H1 (cell line): ENCODE measurements around the gene TMEM163. TPM values are rescaled to one million over a fixed set of nuclear protein-coding genes. Genes with fewer than 3 reads are reported as not detected.

Source experiments
- CTCF ChIA-PET: fragments of 300-600 bp; sonication (Branson Sonifier 250); formaldehyde crosslinking; loops from one replicate; lab custom pipeline; 2021; ENCODE audit not compliant: partially characterized antibody; lab: Charles Lee
- POLR2A ChIA-PET: fragments of 300-600 bp; sonication (Branson Sonifier 250); formaldehyde crosslinking; loops from one replicate; lab custom pipeline; 2021; ENCODE audit warnings: inconsistent platforms; ENCODE audit not compliant: partially characterized antibody; lab: Charles Lee
- DNase-seq, 2 experiments: peaks; one replicate each; pipeline versions ENCODE4 v3.0.0 to v3.0.0-alpha.2; 2010 to 2022; ENCODE audit warnings: low spot score in 2 of 2, low read depth in 1 of 2, mixed read lengths in 1 of 2
- FAIRE-seq: peaks from 2 replicates; lab custom pipeline; 2011; peaks lifted over from hg19 to GRCh38; lab: Jason Lieb, UNC
- H2AFZ ChIP-seq: 2 replicates; pipeline ENCODE4 v1.8.1; 2012; ENCODE audit warnings: low read length, inconsistent platforms
- H2AK5ac ChIP-seq: 2 replicates; pipeline ENCODE4 v1.6.1; 2013; ENCODE audit warnings: low read depth, low read length
- H2BK120ac ChIP-seq: replicated peaks from 2 replicates; pipeline ENCODE3; 2013; ENCODE audit warnings: low read depth, low read length, inconsistent platforms
- H2BK12ac ChIP-seq: 2 replicates; pipeline ENCODE4 v1.6.1; 2013; ENCODE audit warnings: low read depth, low read length
- H2BK15ac ChIP-seq: 2 replicates; pipeline ENCODE4 v1.6.1; 2013; ENCODE audit warnings: low read length
- H2BK20ac ChIP-seq: 2 replicates; pipeline ENCODE4 v1.6.1; 2013; ENCODE audit warnings: low read length
- H2BK5ac ChIP-seq: 2 replicates; pipeline ENCODE4 v1.6.1; 2013; ENCODE audit warnings: low read depth, low read length
- H3K14ac ChIP-seq: 2 replicates; pipeline ENCODE4 v1.6.1; 2013; ENCODE audit warnings: inconsistent platforms; ENCODE audit not compliant: insufficient read length
- H3K18ac ChIP-seq: 2 replicates; pipeline ENCODE4 v1.6.1; 2013; ENCODE audit warnings: low read length; ENCODE audit errors: extremely low read depth
- H3K23ac ChIP-seq: 2 replicates; pipeline ENCODE4 v1.6.1; 2013; ENCODE audit warnings: inconsistent platforms; ENCODE audit not compliant: insufficient read length
- H3K23me2 ChIP-seq: 2 replicates; pipeline ENCODE4 v1.6.1; 2013; ENCODE audit warnings: low read depth, low read length
- H3K27ac ChIP-seq: 2 replicates; pipeline ENCODE4 v1.6.1; 2011; ENCODE audit warnings: low read depth, low read length, inconsistent platforms
- H3K27me3 ChIP-seq, 4 experiments: replicated peaks in 1 of 4; 1 replicate in 1 of 4; 2 replicates in 3 of 4; pipeline versions ENCODE4 v1.6.1 to v1.8.1; 2011 to 2013; ENCODE audit warnings: low read length in 3 of 4, mild to moderate bottlenecking in 3 of 4, inconsistent platforms in 2 of 4, mixed read lengths in 2 of 4, moderate library complexity in 1 of 4; ENCODE audit not compliant: control insufficient read depth in 3 of 4, insufficient read depth in 3 of 4; ENCODE audit errors: extremely low read depth in 1 of 4
- H3K36me3 ChIP-seq, 4 experiments: 2 replicates each; pipeline versions ENCODE4 v1.6.1 to v1.8.1; 2011 to 2013; ENCODE audit warnings: mild to moderate bottlenecking in 4 of 4, low read length in 3 of 4, moderate library complexity in 2 of 4, control low read depth in 1 of 4, inconsistent platforms in 1 of 4; ENCODE audit not compliant: insufficient read depth in 4 of 4, control insufficient read depth in 2 of 4
- H3K4ac ChIP-seq: replicated peaks from 2 replicates; pipeline ENCODE3; 2013; ENCODE audit warnings: low read length, low read depth, mixed read lengths, inconsistent platforms; ENCODE audit not compliant: insufficient read length
- H3K4me1 ChIP-seq, 4 experiments: replicated peaks in 1 of 4; 1 replicate in 1 of 4; 2 replicates in 3 of 4; pipeline versions ENCODE4 v1.6.1 to v1.8.1; 2011 to 2013; ENCODE audit warnings: low read length in 3 of 4, inconsistent platforms in 2 of 4, mixed read lengths in 1 of 4; ENCODE audit not compliant: insufficient read depth in 4 of 4, control insufficient read depth in 3 of 4
- H3K4me2 ChIP-seq, 2 experiments: 2 replicates each; pipeline versions ENCODE4 v1.6.1 to v1.8.1; 2011 to 2013; ENCODE audit warnings: low read depth in 2 of 2, low read length in 2 of 2, control low read depth in 1 of 2, inconsistent platforms in 1 of 2, mild to moderate bottlenecking in 1 of 2; ENCODE audit not compliant: insufficient read depth in 1 of 2
- H3K4me3 ChIP-seq, 4 experiments: fragments of 200-600, 300-600 bp in 1 of 4; sonication (generic), shearing (Covaris generic), sonication (Bioruptor Twin) in 1 of 4; 2 replicates each; pipeline versions ENCODE4 v1.5.1 to v1.8.1; 2011 to 2016; ENCODE audit warnings: low read length in 4 of 4, low read depth in 3 of 4, control low read depth in 2 of 4, inconsistent platforms in 2 of 4, mild to moderate bottlenecking in 2 of 4, mixed read lengths in 1 of 4, moderate library complexity in 1 of 4; ENCODE audit not compliant: insufficient read depth in 2 of 4; ENCODE audit errors: extremely low read depth in 1 of 4
- H3K56ac ChIP-seq: replicated peaks from 2 replicates; pipeline ENCODE3; 2013; ENCODE audit warnings: low read depth, mild to moderate bottlenecking, mixed read lengths, low read length, inconsistent platforms; ENCODE audit not compliant: insufficient read length
- H3K79me1 ChIP-seq: 2 replicates; pipeline ENCODE4 v1.6.1; 2013; ENCODE audit warnings: low read depth, low read length, control low read depth
- H3K79me2 ChIP-seq, 2 experiments: 2 replicates each; pipeline versions ENCODE4 v1.6.1 to v1.8.1; 2012 to 2013; ENCODE audit warnings: low read length in 2 of 2, mild to moderate bottlenecking in 2 of 2, inconsistent platforms in 1 of 2; ENCODE audit not compliant: insufficient read depth in 2 of 2, control insufficient read depth in 1 of 2
- H3K9ac ChIP-seq, 4 experiments: replicated peaks in 1 of 4; 1 replicate in 1 of 4; 2 replicates in 3 of 4; pipeline versions ENCODE4 v1.6.1 to v1.8.1; 2011 to 2013; ENCODE audit warnings: low read depth in 3 of 4, low read length in 3 of 4, control low read depth in 2 of 4, mild to moderate bottlenecking in 2 of 4, moderate library complexity in 2 of 4, inconsistent platforms in 1 of 4; ENCODE audit errors: extremely low read depth in 1 of 4
- H3K9me3 ChIP-seq, 2 experiments: 2 replicates each; pipeline versions ENCODE4 v1.6.1 to v1.8.1; 2012 to 2013; ENCODE audit warnings: mild to moderate bottlenecking in 2 of 2, moderate library complexity in 2 of 2, control low read depth in 1 of 2, inconsistent platforms in 1 of 2, low read depth in 1 of 2, low read length in 1 of 2, mixed read lengths in 1 of 2; ENCODE audit not compliant: insufficient read depth in 2 of 2
- H4K20me1 ChIP-seq, 2 experiments: replicated peaks in 1 of 2; 2 replicates each; pipeline versions ENCODE3 to v1.8.1; 2011 to 2013; ENCODE audit warnings: inconsistent platforms in 2 of 2, low read length in 2 of 2, mild to moderate bottlenecking in 1 of 2; ENCODE audit not compliant: insufficient read depth in 2 of 2, control insufficient read depth in 1 of 2
- H4K5ac ChIP-seq: 2 replicates; pipeline ENCODE4 v1.6.1; 2013; ENCODE audit warnings: low read length, low read depth, mixed read lengths, inconsistent platforms; ENCODE audit not compliant: insufficient read length
- H4K8ac ChIP-seq: 2 replicates; pipeline ENCODE4 v1.8.0; 2013; ENCODE audit warnings: mild to moderate bottlenecking, moderate library complexity, low read length, inconsistent platforms; ENCODE audit not compliant: insufficient read depth; ENCODE audit errors: extremely low read depth
- H4K91ac ChIP-seq: replicated peaks from 2 replicates; pipeline ENCODE3; 2013; ENCODE audit warnings: low read length, mixed read lengths, inconsistent platforms; ENCODE audit not compliant: insufficient read length
- BCL11A ChIP-seq, 2 experiments: IDR thresholded peaks; one replicate each; pipeline ENCODE4 v1.6.1; 2011; ENCODE audit warnings: low read depth in 2 of 2, low read length in 2 of 2, mild to moderate bottlenecking in 2 of 2
- CTCF ChIP-seq, 3 experiments: IDR thresholded peaks; 1 replicate in 2 of 3; 2 replicates in 1 of 3; pipeline versions ENCODE4 v1.5.1 to v1.6.1; 2011; ENCODE audit warnings: low read length in 3 of 3, mild to moderate bottlenecking in 3 of 3, inconsistent platforms in 2 of 3, low read depth in 1 of 3, moderate library complexity in 1 of 3; ENCODE audit not compliant: insufficient read depth in 1 of 3; ENCODE audit errors: control extremely low read depth in 1 of 3
- E2F6 ChIP-seq: IDR thresholded peaks from 2 replicates; pipeline ENCODE4 v1.6.1; 2012; ENCODE audit warnings: inconsistent platforms
- EP300 ChIP-seq, 2 experiments: IDR thresholded peaks; 1 replicate in 1 of 2; 2 replicates in 1 of 2; pipeline ENCODE4 v1.6.1; 2011 to 2012; ENCODE audit warnings: low read depth in 2 of 2, low read length in 2 of 2, mild to moderate bottlenecking in 2 of 2, borderline replicate concordance in 1 of 2, inconsistent platforms in 1 of 2, moderate library complexity in 1 of 2
- FOSL1 ChIP-seq: IDR thresholded peaks from 2 replicates; pipeline ENCODE4 v1.6.1; 2011; ENCODE audit warnings: mild to moderate bottlenecking, low read depth, low read length, moderate library complexity; ENCODE audit not compliant: insufficient read depth
- GTF2F1 ChIP-seq: IDR thresholded peaks from 2 replicates; pipeline ENCODE4 v1.6.1; 2012; ENCODE audit warnings: low read depth, low read length, improper control_type of control experiment, borderline replicate concordance
- SIX5 ChIP-seq: IDR thresholded peaks from 2 replicates; pipeline ENCODE4 v1.6.1; 2011; ENCODE audit warnings: mild to moderate bottlenecking, low read depth, low read length
- TAF7 ChIP-seq: optimal IDR thresholded peaks from 2 replicates; pipeline ENCODE3; 2011; ENCODE audit warnings: low read depth, mild to moderate bottlenecking, inconsistent platforms, low read length, moderate library complexity, borderline replicate concordance
- YY1 ChIP-seq: IDR thresholded peaks from 2 replicates; pipeline ENCODE4 v1.6.1; 2011; ENCODE audit warnings: low read depth, mild to moderate bottlenecking, low read length
- WGBS, 2 experiments: shearing (Covaris generic) in 1 of 2; methylation state at CpG; one replicate each; pipeline versions ENCODE4 v1.1.6 to v1.1.7; 2013 to 2015; ENCODE audit warnings: low lambda C conversion rate in 2 of 2, mixed read lengths in 2 of 2, inconsistent platforms in 1 of 2, low coverage in 1 of 2, missing lambda C conversion rate in 1 of 2; ENCODE audit not compliant: insufficient replicate concordance in 2 of 2, insufficient coverage in 1 of 2, insufficient read length in 1 of 2; ENCODE audit errors: extremely low coverage in 1 of 2, missing lambda C conversion rate in 1 of 2; 5-methylcytosine and 5-hydroxymethylcytosine counted together
- polyA plus RNA-seq, 7 experiments: library from polyadenylated mRNA; depleted of rRNA in 3 of 7; stranded (reverse) in 5 of 7; unstranded in 2 of 7; fragments of >200 nt in 5 of 7; fragments of 200-250 nt in 2 of 7; gene quantifications; 1 replicate in 5 of 7; 2 replicates in 1 of 7; 4 replicates in 1 of 7; pipeline versions ENCODE4 v1.2.1 to v1.2.3, GENCODE V29; 2011 to 2013; ENCODE audit warnings: missing spikeins in 2 of 7, mixed read lengths in 2 of 7
- total RNA-seq: library from RNA; stranded (reverse); fragmentation: NEBNext Ultra II Directional; extraction: Animal tissue kit (Norgen Biotek cat#: 25700); gene quantifications from 2 replicates; pipeline ENCODE4 v1.2.1, GENCODE V29; 2021

TMEM163 gene
- total and polyA plus RNA-seq, 2 of the 8 experiments (the other 6 are each of a cell fraction or from before 2014, with no cell fraction given), result 2.8 to 3.2 TPM

- Histone ChIP-seq H2BK5ac (no peak overlapping the region), H3K9me3 (no peaks in the 10 kb centered on the region), H2BK20ac (no peak overlapping the region), H4K91ac (no peak overlapping the region), H2BK12ac (no peak overlapping the region), H2BK15ac (no peak overlapping the region), H2AK5ac (no peak overlapping the region), H3K23me2 (no peaks in the 10 kb centered on the region), H3K4me1 (peaks cover 0 to 8% (median 5%) of the 10 kb centered on the region in 4 experiments; a peak in 4 of 7 replicates), H3K14ac (no peak overlapping the region), H4K5ac (no peak overlapping the region), H3K18ac (no peak overlapping the region), H3K79me1 (no peaks in the 10 kb centered on the region; the same call in 1 of the 2 replicates), H3K27ac (no peak overlapping the region), H3K27me3 (peaks cover 3 to 40% (median 22%) of the 10 kb centered on the region in 4 experiments; a peak in 6 of 7 replicates), H3K56ac (no peak overlapping the region), H3K23ac (no peak overlapping the region), H3K9ac (no peak overlapping the region), H3K4me3 (no peak overlapping the region), H3K79me2 (no peaks in the 10 kb centered on the region), H3K4me2 (no peak overlapping the region), H3K4ac (no peak overlapping the region), H2AFZ (no peak overlapping the region), H3K36me3 (peaks cover 0 to 6% (median 1%) of the 10 kb centered on the region in 4 experiments; a peak in 2 of 8 replicates), H4K20me1 (peaks cover 12 to 16% of the 10 kb centered on the region in 2 experiments), H4K8ac (no peak overlapping the region), H2BK120ac (no peak overlapping the region)
- CTCF ChIA-PET, result interaction anchor here (0.8 to 7.1 kb wide), 5 partner anchors 16 to 341 kb away, joined by 3 to 46 read pairs (median 4); no protein-coding TSS in a partner anchor
- DNase-seq (no peak), FAIRE-seq (no peak)
- WGBS, 2 experiments, result 96% methylated on average over 3 of the region's 3 CpGs; no CpG with 5 or more reads in 1 of the 2 experiments
- POLR2A ChIA-PET, result interaction anchor here (1.2 kb wide), 1 partner anchor 9 kb away, joined by 4 read pairs; no protein-coding TSS in a partner anchor
- TF ChIP-seq CTCF (IDR thresholded peaks at IDR 0.05; ENCODE audit: control extremely low read depth in 1 of 3, insufficient read depth in 1 of 3, low read depth in 1 of 3, low read length in 3 of 3) (no peak), SIX5 (no peak), FOSL1 (no peak), BCL11A (IDR thresholded peaks at IDR 0.05; ENCODE audit: low read depth in 2 of 2, low read length in 2 of 2) (no peak), GTF2F1 (no peak), YY1 (no peak), EP300 (IDR thresholded peaks at IDR 0.05; ENCODE audit: borderline replicate concordance in 1 of 2, low read depth in 2 of 2, low read length in 2 of 2) (no peak), E2F6 (no peak), TAF7 (no peak)
Measured at GRCh38 chr2:134432435-134432883, 286.3 kb downstream of the TMEM163 start.
